Epithelial cell of proximal tubule (primary cell): ENCODE measurements around the gene SUPT3H. TPM values are rescaled to one million over a fixed set of nuclear protein-coding genes. Genes with fewer than 3 reads are reported as not detected.

Source experiments
- DNase-seq: peaks from one replicate; pipeline ENCODE4 v3.0.0-alpha.2; 2011; ENCODE audit warnings: low read depth
- H3K4me3 ChIP-seq: 2 replicates; pipeline ENCODE4 v1.5.1; 2011; ENCODE audit warnings: low read depth, mild to moderate bottlenecking, low read length
- CTCF ChIP-seq: conservative IDR thresholded peaks from 2 replicates; pipeline ENCODE4 v1.5.1; 2012; ENCODE audit warnings: low read depth, mild to moderate bottlenecking, low read length
- total RNA-seq: library from RNA; depleted of rRNA; stranded (reverse); fragments of >200 nt; gene quantifications from 2 replicates; pipeline ENCODE4 v1.2.3, GENCODE V29; 2015

The SUPT3H gene
- total RNA-seq, 1 donor from 2014 or later, result 11.5 TPM

DNA sequence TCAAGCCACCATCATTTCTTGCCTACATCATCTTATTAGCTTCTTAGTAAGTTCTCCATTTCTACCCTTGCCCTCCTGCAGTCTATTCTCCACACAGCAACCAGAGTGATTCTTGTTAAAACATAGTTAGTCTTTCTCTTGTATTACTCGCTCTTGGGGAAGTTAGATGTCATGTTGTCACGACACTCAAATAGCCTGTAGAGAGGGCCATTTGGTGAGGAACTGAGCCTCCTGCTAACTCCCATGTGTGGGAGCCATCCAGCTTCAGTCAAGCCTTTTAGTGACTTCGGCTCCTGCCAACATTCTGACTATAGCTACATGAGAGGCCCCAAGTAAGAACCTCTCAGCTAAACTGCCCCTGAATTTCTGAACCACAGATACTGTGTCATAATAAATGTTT, 594.8 kb downstream of the SUPT3H start:
- no peak for TF ChIP-seq CTCF
- DNase-seq, result no peak
- H3K4me3 ChIP-seq, result no peak overlapping the region

GRCh38 chr6:44781912-44782597, 595.7 kb downstream of the SUPT3H start:
- H3K4me3 ChIP-seq, result no peak overlapping the region
- DNase-seq, result no peak
- TF ChIP-seq CTCF, result no peak

DNA sequence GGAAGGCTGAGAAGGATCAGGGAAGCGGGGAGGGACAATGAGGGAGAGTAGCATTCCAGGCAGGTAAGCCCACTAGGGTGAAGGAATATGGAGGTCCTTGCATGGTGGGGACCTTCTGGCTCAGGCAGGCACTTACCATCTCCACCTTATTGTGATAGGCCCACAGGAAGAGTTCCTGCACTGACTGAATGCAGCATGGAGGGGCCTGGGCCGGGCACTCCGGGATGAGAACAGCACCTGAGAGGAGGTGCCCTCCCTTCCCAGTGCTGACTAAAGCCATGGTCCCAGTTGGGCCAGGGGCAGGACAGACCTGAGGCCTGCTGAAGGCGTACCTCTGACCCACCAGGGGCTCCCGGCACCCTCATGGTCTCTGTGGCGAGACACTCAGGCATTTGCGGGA, 597.6 kb downstream of the SUPT3H start:
- no peak for DNase-seq
- TF ChIP-seq CTCF, result no peak

DNA sequence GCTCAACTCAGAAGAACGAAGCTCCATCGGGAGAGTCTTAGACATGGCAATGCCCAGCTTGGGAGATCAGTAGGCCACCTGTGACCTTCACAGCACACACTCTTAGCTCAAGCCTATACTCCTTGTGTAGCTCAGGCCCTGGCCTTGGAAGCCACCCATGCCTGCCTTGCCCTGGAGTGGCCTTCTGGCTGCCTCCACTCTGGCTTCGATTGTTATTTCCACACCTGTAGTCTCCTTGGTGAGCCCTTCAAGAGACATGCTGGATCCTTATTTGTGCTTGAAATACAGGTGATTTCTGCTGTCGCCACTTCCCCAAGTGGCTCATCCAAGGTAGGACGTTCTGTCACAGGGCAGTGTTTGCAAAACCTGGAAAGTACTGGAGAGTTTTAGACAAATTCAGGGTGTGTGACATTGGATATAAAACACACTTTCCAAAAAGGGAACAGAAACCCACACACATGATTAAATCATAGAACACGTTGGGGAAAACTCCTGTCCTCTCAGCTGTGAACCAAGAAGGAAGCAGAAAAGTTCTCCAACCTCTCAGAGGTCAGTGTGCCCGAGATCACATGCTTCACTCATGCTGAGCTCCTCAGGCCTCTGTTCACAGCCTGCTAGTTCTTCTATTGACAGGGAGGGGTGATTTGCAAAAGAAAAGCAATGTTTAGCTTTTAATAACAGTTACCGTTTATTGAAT, 598.5 kb downstream of the SUPT3H start:
- no peak for TF ChIP-seq CTCF
- no peak for DNase-seq
- H3K4me3 ChIP-seq, result no peak overlapping the region

More for the DNA sequence above, 597.6 kb downstream of the SUPT3H start:
- no peak overlapping the region for H3K4me3 ChIP-seq

Other genes with a start within 250 kb of the SUPT3H start
- gene RUNX2, start 49.6 kb downstream of the SUPT3H start, total RNA-seq, result 12.7 and 13.1 TPM in 2 replicates